Spleen (tissue), 11 donors: Measurements from ENCODE around the gene BANP. TPM values are rescaled to one million over a fixed set of nuclear protein-coding genes. Genes with fewer than 3 reads are reported as not detected.
A peak's percentile ranks its signal among the peaks of the same experiment; 100 is the strongest.

Experiments
- DNase-seq: peaks from one replicate; pipeline ENCODE4 v3.0.0-alpha.2; 2020
- H3K27ac ChIP-seq, 8 donors: fragments of 200-600 bp; sonication (generic) in 7 of 8; 1 replicate in 4 of 8; 2 replicates in 4 of 8; pipeline versions ENCODE4 v1.5.0 to v1.8.0; 2016 to 2021; ENCODE audit warnings: inconsistent platforms in 4 of 8, mild to moderate bottlenecking in 4 of 8, moderate library complexity in 1 of 8
- H3K27me3 ChIP-seq, 7 donors: fragments of 200-600 bp; sonication (generic) in 6 of 7; replicated peaks in 1 of 7; 1 replicate in 4 of 7; 2 replicates in 3 of 7; pipeline versions ENCODE4 v1.5.0 to v1.8.0; 2016 to 2021; ENCODE audit warnings: inconsistent platforms in 3 of 7, mild to moderate bottlenecking in 1 of 7
- H3K36me3 ChIP-seq, 6 donors: fragments of 200-600 bp; sonication (generic) in 5 of 6; 1 replicate in 4 of 6; 2 replicates in 2 of 6; pipeline versions ENCODE4 v1.5.0 to v1.8.0; 2016 to 2021; ENCODE audit warnings: inconsistent platforms in 2 of 6
- H3K4me1 ChIP-seq, 6 donors: fragments of 200-600 bp; sonication (generic) in 5 of 6; 1 replicate in 3 of 6; 2 replicates in 3 of 6; pipeline versions ENCODE4 v1.5.0 to v1.8.0; 2016 to 2021; ENCODE audit warnings: inconsistent platforms in 3 of 6
- H3K4me3 ChIP-seq, 8 donors: fragments of 200-600 bp; sonication (generic) in 7 of 8; 1 replicate in 4 of 8; 2 replicates in 4 of 8; pipeline versions ENCODE4 v1.5.0 to v1.8.0; 2016 to 2021; ENCODE audit warnings: inconsistent platforms in 4 of 8, mild to moderate bottlenecking in 4 of 8, moderate library complexity in 2 of 8
- H3K9me3 ChIP-seq, 8 donors: fragments of 200-600 bp; sonication (generic) in 7 of 8; 1 replicate in 4 of 8; 2 replicates in 4 of 8; pipeline versions ENCODE4 v1.5.0 to v1.8.0; 2016 to 2021; ENCODE audit warnings: inconsistent platforms in 4 of 8
- CTCF ChIP-seq, 11 experiments: fragments of 200-600 bp in 7 of 11; fragments of 450-650 bp in 4 of 11; sonication (generic) in 4 of 11; IDR thresholded peaks in 8 of 11; conservative IDR thresholded peaks in 3 of 11; 1 replicate in 7 of 11; 2 replicates in 4 of 11; pipeline versions ENCODE4 v1.4.0 to v1.8.0; 2016 to 2021; ENCODE audit warnings: antibody characterized with exemption in 11 of 11, inconsistent platforms in 4 of 11, mild to moderate bottlenecking in 1 of 11
- POLR2A ChIP-seq, 3 donors: fragments of 450-650 bp; IDR thresholded peaks; one replicate each; pipeline ENCODE4 v1.5.1; 2017; ENCODE audit warnings: antibody characterized with exemption in 3 of 3, mild to moderate bottlenecking in 1 of 3
- POLR2AphosphoS5 ChIP-seq, 3 donors: sonication (generic); formaldehyde crosslinking; IDR thresholded peaks; one replicate each; pipeline ENCODE4 v1.5.1; 2017; ENCODE audit warnings: antibody characterized with exemption in 3 of 3
- WGBS, 5 donors: extraction: QIAGEN DNeasy Blood & Tissue Kit in 3 of 5; methylation state at CpG; one replicate each; pipeline versions ENCODE4 v1.1.5 to v1.1.7; 2013 to 2018; 5-methylcytosine and 5-hydroxymethylcytosine counted together
- intact Hi-C: fragments of 100-400 bp; cut with DNase I; formaldehyde crosslinking; loops from one replicate; pipeline ENCODE4 v1.15.0; 2023; ENCODE audit warnings: low total_unique reads
- polyA plus RNA-seq, 3 donors: library from polyadenylated mRNA; stranded (reverse); fragments of 200-250 nt; gene quantifications; one replicate each; pipeline ENCODE4 v1.2.1, GENCODE V29; 2013
- total RNA-seq, 7 donors: library from RNA; depleted of rRNA in 3 of 7; stranded (reverse); fragments of >200 nt in 3 of 7; fragmentation: NEBNext Ultra II Directional in 4 of 7; extraction: Animal tissue kit (Norgen Biotek cat#: 25700) in 4 of 7; gene quantifications; one replicate each; pipeline versions ENCODE4 v1.1.0 to v1.2.1, GENCODE V29; 2016 to 2021
- donor health status: healthy with polysubstance abuse.
- donor health status: DM: no; HTN: no; CAD: no; lungs with moderate emphysema.
- donor health status: DM: no; HTN: no; CAD: no.
- donor health status: Bipolar disorder and iron deficiency.
- donor health status: healthy.
- donor health status: DM: no; HTN: no; CAD: no.
- donor health status: DM: yes; HTN: yes; CAD: no.

BANP gene
- total and polyA plus RNA-seq, 10 donors = 15.9 to 57.1 (median 42.7) TPM

GRCh38 chr16:87959391-87959990 lies 8.3 kb downstream of the BANP start:
- Histone ChIP-seq H3K4me1 (peaks cover 36 to 85% (median 67%) of the 10 kb centered on the region in 6 donors), H3K4me3 (peak overlapping the region in 2 of 8 donors; percentile 1 to 39), H3K27me3 (no peaks in the 10 kb centered on the region), H3K9me3 (no peaks in the 10 kb centered on the region), H3K27ac (peak overlapping the region in 3 of 8 donors; percentile 22 to 55 (median 41)), H3K36me3 (peaks cover 0 to 38% (median 5%) of the 10 kb centered on the region in 6 donors)
- WGBS, 5 donors = 34 to 65% (median 46%) methylated on average over 23 of the region's 23 CpGs
- intact Hi-C loops = no loop called here
- TF ChIP-seq POLR2A (IDR thresholded peaks at IDR 0.05) = no peak
- TF ChIP-seq POLR2AphosphoS5 (IDR thresholded peaks at IDR 0.05) = peak in 1 of 3 donors; percentile 38
- DNase-seq = no peak

GRCh38 chr16:87960296-87960695 lies 9.1 kb downstream of the BANP start:
- H3K27ac ChIP-seq = no peak overlapping the region
- no peaks in the 10 kb centered on the region for H3K9me3 ChIP-seq
- peaks cover 0 to 32% (median 5%) of the 10 kb centered on the region in 6 donors for H3K36me3 ChIP-seq
- H3K27me3 ChIP-seq = no peaks in the 10 kb centered on the region
- no peak for DNase-seq
- intact Hi-C loops = no loop called here
- no peak for TF ChIP-seq POLR2A (IDR thresholded peaks at IDR 0.05)
- no peak for TF ChIP-seq POLR2AphosphoS5 (IDR thresholded peaks at IDR 0.05)
- no peak for TF ChIP-seq CTCF (IDR thresholded peaks at IDR 0.05 in 8 of 11, conservative IDR thresholded peaks at IDR 0.05 in 3 of 11)
- WGBS, 5 donors = 87 to 92% (median 88%) methylated on average over 5 of the region's 5 CpGs
- H3K4me1 ChIP-seq = peaks cover 29 to 85% (median 62%) of the 10 kb centered on the region in 6 donors
- no peak overlapping the region for H3K4me3 ChIP-seq

- intact Hi-C loops = no loop called here
- no peak for TF ChIP-seq CTCF (IDR thresholded peaks at IDR 0.05 in 8 of 11, conservative IDR thresholded peaks at IDR 0.05 in 3 of 11)
- no peak for TF ChIP-seq POLR2AphosphoS5 (IDR thresholded peaks at IDR 0.05)
- TF ChIP-seq POLR2A (IDR thresholded peaks at IDR 0.05) = no peak
- no peak for DNase-seq
- H3K27ac ChIP-seq = no peak overlapping the region
- no peaks in the 10 kb centered on the region for H3K27me3 ChIP-seq
- no peak overlapping the region for H3K4me3 ChIP-seq
- peaks cover 24 to 85% (median 59%) of the 10 kb centered on the region in 6 donors for H3K4me1 ChIP-seq
- no peaks in the 10 kb centered on the region for H3K9me3 ChIP-seq
- 93 to 98% (median 94%) methylated on average over 8 of the region's 8 CpGs for WGBS, 5 donors
- H3K36me3 ChIP-seq = peaks cover 0 to 32% (median 5%) of the 10 kb centered on the region in 6 donors
Measured at GRCh38 chr16:87960852-87961251, 9.6 kb downstream of the BANP start.

GRCh38 chr16:87961623-87962022 lies 10.4 kb downstream of the BANP start:
- H3K4me1 ChIP-seq = peaks cover 17 to 85% (median 56%) of the 10 kb centered on the region in 6 donors
- intact Hi-C loops = no loop called here
- no peaks in the 10 kb centered on the region for H3K27me3 ChIP-seq
- DNase-seq = no peak
- H3K36me3 ChIP-seq = peaks cover 0 to 32% (median 5%) of the 10 kb centered on the region in 6 donors
- no peak overlapping the region for H3K4me3 ChIP-seq
- no peak overlapping the region for H3K27ac ChIP-seq
- TF ChIP-seq CTCF (IDR thresholded peaks at IDR 0.05 in 8 of 11, conservative IDR thresholded peaks at IDR 0.05 in 3 of 11) = no peak
- TF ChIP-seq POLR2AphosphoS5 (IDR thresholded peaks at IDR 0.05) = no peak
- TF ChIP-seq POLR2A (IDR thresholded peaks at IDR 0.05) = no peak
- H3K9me3 ChIP-seq = no peaks in the 10 kb centered on the region
- WGBS, 5 donors = 79 to 89% (median 81%) methylated on average over 4 of the region's 4 CpGs
